ENCODE results near the gene PAQR6. TPM values are rescaled to one million over a fixed set of nuclear protein-coding genes. Genes with fewer than 3 reads are reported as not detected.

Gene PAQR6
- total and polyA plus RNA-seq, 10 of the 15 experiments (the other 5 are each of a cell fraction or from before 2014, with no cell fraction given): 0.42 to 4.5 (median 1.3) TPM

DNA sequence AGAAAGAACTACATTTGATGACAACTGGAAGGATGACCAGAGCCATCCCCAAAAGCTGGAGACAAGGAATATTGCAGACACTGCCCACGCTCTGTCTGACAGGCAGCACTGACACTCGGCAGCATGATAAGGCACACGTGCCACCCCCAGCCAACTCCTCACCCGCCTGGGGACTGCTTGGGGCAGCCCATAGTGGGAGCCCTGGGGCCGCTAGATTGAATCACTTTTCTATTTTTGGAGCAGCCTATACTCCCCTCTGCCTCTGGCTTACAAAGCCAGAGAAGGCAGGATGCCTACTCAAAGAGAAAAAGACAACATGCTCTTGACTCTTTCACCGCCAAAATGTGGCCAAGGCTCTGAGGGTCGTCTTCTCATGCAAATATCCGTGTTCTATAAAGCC is 33.4 kb upstream of the PAQR6 start (continued):
- no peak for TF ChIP-seq NFYB (IDR thresholded peaks at IDR 0.05; ENCODE audit: insufficient read depth, low read depth, low read length)
- peak; percentile 82 for TF ChIP-seq ATF7 (IDR thresholded peaks at IDR 0.05; ENCODE audit: low read depth)
- TF ChIP-seq MYC (IDR thresholded peaks at IDR 0.05; ENCODE audit: insufficient read depth, insufficient read length, insufficient replicate concordance, low read length, severe bottlenecking): no peak
- TF ChIP-seq MTA3 (IDR thresholded peaks at IDR 0.05; ENCODE audit: borderline replicate concordance, low read length): no peak
- peak; percentile 75 for TF ChIP-seq PKNOX1 (IDR thresholded peaks at IDR 0.05)
- no peak for TF ChIP-seq BCLAF1 (IDR thresholded peaks at IDR 0.05)
- TF ChIP-seq ZNF384 (IDR thresholded peaks at IDR 0.05; ENCODE audit: borderline replicate concordance, low read depth, low read length): no peak
- peak; percentile 78; the same call in 1 of the 2 replicates for TF ChIP-seq JUND (IDR thresholded peaks at IDR 0.05; ENCODE audit: low read depth, low read length)
- TF ChIP-seq DPF2 (IDR thresholded peaks at IDR 0.05): no peak
- TF ChIP-seq YBX1 (IDR thresholded peaks at IDR 0.05): no peak
- 0 out of 3 replicates have a peak, but pooled peaks of 1 of the 2 experiments have one; percentile 23 for TF ChIP-seq EGR1 (IDR thresholded peaks at IDR 0.05; ENCODE audit: borderline replicate concordance in 1 of 2, low read depth in 2 of 2, low read length in 2 of 2)
- no peak for TF ChIP-seq ZZZ3 (IDR thresholded peaks at IDR 0.05; ENCODE audit: control insufficient read depth, insufficient read length, low read depth)
- TF ChIP-seq, protein P1, sequence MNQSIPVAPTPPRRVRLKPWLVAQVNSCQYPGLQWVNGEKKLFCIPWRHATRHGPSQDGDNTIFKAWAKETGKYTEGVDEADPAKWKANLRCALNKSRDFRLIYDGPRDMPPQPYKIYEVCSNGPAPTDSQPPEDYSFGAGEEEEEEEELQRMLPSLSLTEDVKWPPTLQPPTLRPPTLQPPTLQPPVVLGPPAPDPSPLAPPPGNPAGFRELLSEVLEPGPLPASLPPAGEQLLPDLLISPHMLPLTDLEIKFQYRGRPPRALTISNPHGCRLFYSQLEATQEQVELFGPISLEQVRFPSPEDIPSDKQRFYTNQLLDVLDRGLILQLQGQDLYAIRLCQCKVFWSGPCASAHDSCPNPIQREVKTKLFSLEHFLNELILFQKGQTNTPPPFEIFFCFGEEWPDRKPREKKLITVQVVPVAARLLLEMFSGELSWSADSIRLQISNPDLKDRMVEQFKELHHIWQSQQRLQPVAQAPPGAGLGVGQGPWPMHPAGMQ (IDR thresholded peaks at IDR 0.05; ENCODE audit: borderline replicate concordance): no peak
- no peak for TF ChIP-seq KAT2A (conservative IDR thresholded peaks at IDR 0.05; ENCODE audit: control insufficient read depth, low read depth, low read length)
- TF ChIP-seq, protein P2, sequence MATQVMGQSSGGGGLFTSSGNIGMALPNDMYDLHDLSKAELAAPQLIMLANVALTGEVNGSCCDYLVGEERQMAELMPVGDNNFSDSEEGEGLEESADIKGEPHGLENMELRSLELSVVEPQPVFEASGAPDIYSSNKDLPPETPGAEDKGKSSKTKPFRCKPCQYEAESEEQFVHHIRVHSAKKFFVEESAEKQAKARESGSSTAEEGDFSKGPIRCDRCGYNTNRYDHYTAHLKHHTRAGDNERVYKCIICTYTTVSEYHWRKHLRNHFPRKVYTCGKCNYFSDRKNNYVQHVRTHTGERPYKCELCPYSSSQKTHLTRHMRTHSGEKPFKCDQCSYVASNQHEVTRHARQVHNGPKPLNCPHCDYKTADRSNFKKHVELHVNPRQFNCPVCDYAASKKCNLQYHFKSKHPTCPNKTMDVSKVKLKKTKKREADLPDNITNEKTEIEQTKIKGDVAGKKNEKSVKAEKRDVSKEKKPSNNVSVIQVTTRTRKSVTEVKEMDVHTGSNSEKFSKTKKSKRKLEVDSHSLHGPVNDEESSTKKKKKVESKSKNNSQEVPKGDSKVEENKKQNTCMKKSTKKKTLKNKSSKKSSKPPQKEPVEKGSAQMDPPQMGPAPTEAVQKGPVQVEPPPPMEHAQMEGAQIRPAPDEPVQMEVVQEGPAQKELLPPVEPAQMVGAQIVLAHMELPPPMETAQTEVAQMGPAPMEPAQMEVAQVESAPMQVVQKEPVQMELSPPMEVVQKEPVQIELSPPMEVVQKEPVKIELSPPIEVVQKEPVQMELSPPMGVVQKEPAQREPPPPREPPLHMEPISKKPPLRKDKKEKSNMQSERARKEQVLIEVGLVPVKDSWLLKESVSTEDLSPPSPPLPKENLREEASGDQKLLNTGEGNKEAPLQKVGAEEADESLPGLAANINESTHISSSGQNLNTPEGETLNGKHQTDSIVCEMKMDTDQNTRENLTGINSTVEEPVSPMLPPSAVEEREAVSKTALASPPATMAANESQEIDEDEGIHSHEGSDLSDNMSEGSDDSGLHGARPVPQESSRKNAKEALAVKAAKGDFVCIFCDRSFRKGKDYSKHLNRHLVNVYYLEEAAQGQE (IDR thresholded peaks at IDR 0.05; ENCODE audit: low read depth, low read length): no peak
- TF ChIP-seq POLR2AphosphoS5 (IDR thresholded peaks at IDR 0.05; ENCODE audit: low read length): peak; percentile 34; the same call in 1 of the 2 replicates
- no peak for TF ChIP-seq FOXM1 (IDR thresholded peaks at IDR 0.05; ENCODE audit: low read depth, low read length)
- TF ChIP-seq LARP7 (IDR thresholded peaks at IDR 0.05): 0 out of 2 replicates have a peak, but pooled peaks have one; percentile 17

Measured in GM12878 (cell line).